LoVo (cell line): Measurements from ENCODE around the gene ARPC5L.
"Not testable (repeated sequence)": the region's sequence is repeated elsewhere in the genome, so short reads cannot be mapped to it uniquely, and the experiment has no call there.

Experiments
- DNase-seq: peaks from one replicate; pipeline ENCODE4 v3.0.0-alpha.2; 2016; ENCODE audit warnings: low spot score

ARPC5L gene

GRCh38 chr9:124894035-124894740 is 32.3 kb downstream of the ARPC5L start:
- DNase-seq, result no peak

- no peak for DNase-seq
Measured at GRCh38 chr9:124894741-124895170, 32.8 kb downstream of the ARPC5L start.

- no peak for DNase-seq
Measured at GRCh38 chr9:124897570-124898460, 35.9 kb downstream of the ARPC5L start.

GRCh38 chr9:124899845-124900244 is 37.9 kb downstream of the ARPC5L start:
- DNase-seq, result no peak

GRCh38 chr9:124906966-124907365 is 45.0 kb downstream of the ARPC5L start:
- no peak for DNase-seq

- DNase-seq, result no peak
Measured at GRCh38 chr9:124908098-124908497, 46.2 kb downstream of the ARPC5L start.

GRCh38 chr9:124911766-124912165 is 49.8 kb downstream of the ARPC5L start:
- no peak for DNase-seq

GRCh38 chr9:124913378-124913777 is 51.4 kb downstream of the ARPC5L start:
- no peak for DNase-seq

GRCh38 chr9:124914753-124915405 is 52.9 kb downstream of the ARPC5L start:
- DNase-seq, result no peak

GRCh38 chr9:124920394-124920793 is 58.5 kb downstream of the ARPC5L start:
- not testable (repeated sequence) for DNase-seq
